Kidney epithelial cell (primary cell): Measurements from ENCODE around the gene MED4. TPM values are rescaled to one million over a fixed set of nuclear protein-coding genes. Genes with fewer than 3 reads are reported as not detected.

Experiments used
- DNase-seq: peaks from one replicate; pipeline ENCODE4 v3.0.0-alpha.2; 2010; ENCODE audit warnings: low read depth
- H3K27me3 ChIP-seq: 2 replicates; pipeline ENCODE4 v1.6.0; 2011; ENCODE audit warnings: low read length; ENCODE audit not compliant: control insufficient read depth, insufficient read depth
- H3K36me3 ChIP-seq: 2 replicates; pipeline ENCODE4 v1.5.1; 2011; ENCODE audit warnings: low read length; ENCODE audit not compliant: control insufficient read depth, insufficient read depth
- H3K4me3 ChIP-seq: 2 replicates; pipeline ENCODE4 v1.5.1; 2011; ENCODE audit warnings: low read depth, mild to moderate bottlenecking, control low read depth, low read length
- CTCF ChIP-seq: IDR thresholded peaks from 2 replicates; pipeline ENCODE4 v1.5.1; 2011; ENCODE audit warnings: mild to moderate bottlenecking, moderate library complexity, low read length, control low read depth, inconsistent platforms; ENCODE audit not compliant: insufficient read depth, poor library complexity, severe bottlenecking
- total RNA-seq: library from RNA; depleted of rRNA; stranded (reverse); fragments of >200 nt; gene quantifications from 2 replicates; pipeline ENCODE4 v1.2.3, GENCODE V29; 2015

MED4 gene
- total RNA-seq, 1 donor from 2014 or later, result 39.2 TPM

- DNase-seq, result no peak
- no peak for TF ChIP-seq CTCF
- Histone ChIP-seq H3K27me3 (no peaks in the 10 kb centered on the region), H3K36me3 (peaks cover 1% of the 10 kb centered on the region), H3K4me3 (no peak overlapping the region)
These were observed 39.2 kb downstream of the MED4 start for GRCh38 chr13:48055712-48056111.

GRCh38 chr13:48054601-48055000 is 40.3 kb downstream of the MED4 start:
- H3K4me3 ChIP-seq, result no peak overlapping the region
- no peak for TF ChIP-seq CTCF
- H3K36me3 ChIP-seq, result peaks cover 1% of the 10 kb centered on the region
- no peaks in the 10 kb centered on the region for H3K27me3 ChIP-seq
- DNase-seq, result no peak

- no peak for TF ChIP-seq CTCF
- Histone ChIP-seq H3K4me3 (no peak overlapping the region), H3K36me3 (peaks cover 1% of the 10 kb centered on the region), H3K27me3 (no peaks in the 10 kb centered on the region)
- no peak for DNase-seq
These were observed 44.4 kb downstream of the MED4 start for GRCh38 chr13:48050550-48050949.

DNA sequence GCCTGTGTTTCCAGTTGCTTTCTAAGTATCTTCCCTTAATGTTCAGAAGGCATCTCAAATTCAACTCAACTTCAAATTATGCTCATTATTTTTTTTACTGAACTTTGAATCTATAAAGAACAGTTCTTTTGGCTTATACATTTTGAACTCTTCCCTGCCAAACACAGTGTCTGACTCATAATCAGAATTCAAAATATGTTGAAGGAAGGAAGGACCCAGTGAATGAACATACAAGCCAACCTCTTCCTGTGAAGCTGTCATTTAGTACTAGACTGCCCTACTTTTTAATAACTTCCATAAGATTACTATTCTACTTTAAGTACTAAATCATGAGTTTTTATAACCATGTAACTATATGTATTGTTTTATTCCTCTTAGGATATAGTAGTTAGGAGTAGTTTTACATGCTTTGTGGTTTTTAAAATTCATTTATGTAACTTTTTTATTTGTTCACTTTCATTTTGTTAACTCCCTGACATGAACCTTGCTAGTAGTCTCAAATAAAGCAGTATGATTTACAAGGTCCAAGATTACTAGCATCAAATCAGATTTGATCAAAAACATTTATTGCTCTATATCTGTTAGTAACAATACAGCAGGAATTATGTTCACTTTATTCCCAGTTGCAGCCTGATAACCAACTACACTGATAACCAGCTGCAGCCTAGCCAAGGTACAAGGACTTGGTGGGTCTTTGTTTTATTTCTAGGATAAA is 51.0 kb downstream of the MED4 start:
- Histone ChIP-seq H3K4me3 (no peak overlapping the region), H3K27me3 (no peaks in the 10 kb centered on the region), H3K36me3 (no peaks in the 10 kb centered on the region)
- DNase-seq, result no peak
- TF ChIP-seq CTCF, result no peak

- no peak overlapping the region for H3K4me3 ChIP-seq
- H3K27me3 ChIP-seq, result no peaks in the 10 kb centered on the region
- TF ChIP-seq CTCF, result no peak
These were observed 52.0 kb downstream of the MED4 start for GRCh38 chr13:48042894-48043293.

GRCh38 chr13:48040896-48041295 is 54.0 kb downstream of the MED4 start:
- H3K4me3 ChIP-seq, result no peak overlapping the region
- no peak for DNase-seq
- no peak for TF ChIP-seq CTCF
- H3K27me3 ChIP-seq, result no peaks in the 10 kb centered on the region
- H3K36me3 ChIP-seq, result no peaks in the 10 kb centered on the region

More at GRCh38 chr13:48042894-48043293, 52.0 kb downstream of the MED4 start:
- no peak for DNase-seq
- H3K36me3 ChIP-seq, result no peaks in the 10 kb centered on the region
